ENCODE data around the gene SPRED3. TPM values are rescaled to one million over a fixed set of nuclear protein-coding genes. Genes with fewer than 3 reads are reported as not detected.

SPRED3 gene
- total RNA-seq, 1 donor: 3.9 TPM

DNA sequence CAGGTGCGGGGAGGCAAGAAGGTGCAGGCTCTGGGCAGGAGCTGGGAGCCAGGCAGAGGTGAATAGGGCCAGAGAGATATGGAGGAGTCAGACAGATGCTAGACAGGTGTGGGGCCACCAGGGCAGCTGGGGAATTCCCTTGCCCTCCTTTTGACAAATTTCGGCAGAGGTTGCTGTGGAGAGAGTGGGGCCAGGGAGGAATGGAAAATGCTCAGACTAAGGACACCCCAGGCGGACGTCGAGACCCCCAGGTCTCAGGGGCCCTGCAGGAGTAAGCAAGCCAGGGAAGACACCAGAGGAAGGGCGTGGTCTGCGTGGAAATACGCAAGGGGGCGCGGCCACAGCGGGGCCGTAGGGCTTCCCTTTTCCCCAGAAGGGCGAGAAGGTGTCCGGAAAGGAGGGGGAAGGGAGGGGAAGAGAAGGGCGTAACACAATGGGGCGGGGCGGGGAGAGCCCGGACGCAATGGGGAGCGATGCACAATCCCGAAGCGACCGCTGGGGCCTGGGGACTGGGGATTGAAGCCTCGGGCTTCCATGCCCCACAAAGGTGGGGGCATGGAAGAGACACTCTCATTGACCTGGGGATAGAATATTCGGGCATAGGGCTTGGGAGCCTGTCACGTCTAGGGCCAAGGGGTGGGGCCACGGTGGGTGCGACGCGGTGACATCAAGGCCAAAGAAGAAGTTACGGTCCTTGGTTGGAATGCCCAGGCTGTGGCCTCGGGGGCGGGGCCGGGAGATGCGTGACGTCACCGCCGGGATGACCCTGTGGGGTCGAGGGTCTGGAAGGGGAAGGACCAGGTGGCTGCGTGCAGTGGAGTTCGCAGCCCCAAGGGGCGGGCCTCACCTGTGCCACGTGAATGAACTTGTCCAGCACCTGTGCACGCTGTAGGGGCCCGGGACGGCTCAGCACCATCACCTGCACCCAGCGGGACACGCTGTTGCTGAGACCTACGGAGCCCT, 29.3 kb downstream of the SPRED3 start:
- TF ChIP-seq, protein P1, sequence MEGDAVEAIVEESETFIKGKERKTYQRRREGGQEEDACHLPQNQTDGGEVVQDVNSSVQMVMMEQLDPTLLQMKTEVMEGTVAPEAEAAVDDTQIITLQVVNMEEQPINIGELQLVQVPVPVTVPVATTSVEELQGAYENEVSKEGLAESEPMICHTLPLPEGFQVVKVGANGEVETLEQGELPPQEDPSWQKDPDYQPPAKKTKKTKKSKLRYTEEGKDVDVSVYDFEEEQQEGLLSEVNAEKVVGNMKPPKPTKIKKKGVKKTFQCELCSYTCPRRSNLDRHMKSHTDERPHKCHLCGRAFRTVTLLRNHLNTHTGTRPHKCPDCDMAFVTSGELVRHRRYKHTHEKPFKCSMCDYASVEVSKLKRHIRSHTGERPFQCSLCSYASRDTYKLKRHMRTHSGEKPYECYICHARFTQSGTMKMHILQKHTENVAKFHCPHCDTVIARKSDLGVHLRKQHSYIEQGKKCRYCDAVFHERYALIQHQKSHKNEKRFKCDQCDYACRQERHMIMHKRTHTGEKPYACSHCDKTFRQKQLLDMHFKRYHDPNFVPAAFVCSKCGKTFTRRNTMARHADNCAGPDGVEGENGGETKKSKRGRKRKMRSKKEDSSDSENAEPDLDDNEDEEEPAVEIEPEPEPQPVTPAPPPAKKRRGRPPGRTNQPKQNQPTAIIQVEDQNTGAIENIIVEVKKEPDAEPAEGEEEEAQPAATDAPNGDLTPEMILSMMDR (IDR thresholded peaks at IDR 0.05; ENCODE audit: insufficient read depth, low read depth, low read length): no peak
- peak overlapping the region; percentile 50 for H3K4me3 ChIP-seq (ENCODE audit: low read depth, low read length)
- DNase-seq (ENCODE audit: low read depth): peak; percentile 20

DNA sequence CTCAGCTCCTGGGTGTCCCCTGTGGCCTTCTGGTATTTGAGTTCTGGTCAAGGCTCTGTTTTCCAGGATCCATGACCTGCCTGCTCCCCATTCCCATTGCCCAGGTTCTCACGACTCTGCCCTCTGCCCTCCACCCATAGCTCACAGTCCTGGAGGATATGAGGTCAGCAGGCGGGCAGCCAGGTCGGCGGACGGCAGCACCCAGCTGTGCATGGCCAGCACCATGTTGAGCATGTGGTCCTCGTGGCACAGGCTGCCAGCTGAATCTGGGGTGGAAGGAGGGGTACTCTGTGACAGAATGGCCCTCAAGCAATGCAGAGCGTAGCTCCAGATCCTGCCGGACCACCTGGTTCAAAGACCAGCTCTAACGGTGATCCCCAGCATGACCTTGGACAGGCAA, 32.4 kb downstream of the SPRED3 start:
- no peak for DNase-seq (ENCODE audit: low read depth)
- no peak overlapping the region for H3K4me3 ChIP-seq (ENCODE audit: low read depth, low read length)
- TF ChIP-seq, protein P1 (IDR thresholded peaks at IDR 0.05; ENCODE audit: insufficient read depth, low read depth, low read length): no peak

DNA sequence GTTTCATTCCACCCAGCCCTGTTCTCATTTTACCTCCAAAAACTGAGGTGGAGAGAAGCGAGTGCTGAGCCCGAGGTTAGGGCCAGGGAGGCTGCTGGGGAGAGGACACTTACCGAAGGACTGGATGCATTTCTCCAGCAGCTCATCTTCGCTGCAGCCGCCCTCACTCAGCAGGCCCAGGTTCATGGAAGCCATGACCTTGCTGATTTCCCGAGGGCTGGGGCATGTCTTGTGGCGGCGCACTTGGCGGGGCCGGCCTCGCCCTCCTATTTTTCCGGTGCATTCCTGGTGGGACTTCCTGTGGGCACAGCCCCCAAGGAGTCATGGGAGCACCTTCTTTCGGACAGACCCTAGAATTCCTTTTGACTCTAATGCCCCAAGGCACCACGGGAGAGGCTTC, 33.4 kb downstream of the SPRED3 start:
- no peak overlapping the region for H3K4me3 ChIP-seq (ENCODE audit: low read depth, low read length)
- TF ChIP-seq, protein P1 (IDR thresholded peaks at IDR 0.05; ENCODE audit: insufficient read depth, low read depth, low read length): no peak
- no peak for DNase-seq (ENCODE audit: low read depth)

DNA sequence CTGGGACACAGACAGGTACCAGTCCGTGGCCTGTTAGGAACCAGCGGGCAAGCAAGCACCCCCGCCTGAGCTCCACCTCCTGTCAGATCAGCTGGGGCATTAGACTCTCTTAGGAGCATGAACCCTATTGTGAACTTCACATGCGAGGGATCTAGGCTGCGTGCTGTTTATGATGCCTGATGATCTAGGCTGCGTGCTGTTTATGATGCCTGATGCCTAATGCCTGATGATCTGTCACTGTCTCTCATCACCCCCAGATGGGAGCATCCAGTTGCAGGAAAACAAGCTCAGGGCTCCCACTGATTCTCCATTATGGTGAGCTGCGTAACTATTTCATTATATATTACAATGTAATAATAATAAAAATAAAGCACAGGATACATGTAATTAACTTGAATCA, 33.9 kb downstream of the SPRED3 start:
- TF ChIP-seq, protein P1 (IDR thresholded peaks at IDR 0.05; ENCODE audit: insufficient read depth, low read depth, low read length): no peak
- DNase-seq (ENCODE audit: low read depth): no peak
- H3K4me3 ChIP-seq (ENCODE audit: low read depth, low read length): no peak overlapping the region

DNA sequence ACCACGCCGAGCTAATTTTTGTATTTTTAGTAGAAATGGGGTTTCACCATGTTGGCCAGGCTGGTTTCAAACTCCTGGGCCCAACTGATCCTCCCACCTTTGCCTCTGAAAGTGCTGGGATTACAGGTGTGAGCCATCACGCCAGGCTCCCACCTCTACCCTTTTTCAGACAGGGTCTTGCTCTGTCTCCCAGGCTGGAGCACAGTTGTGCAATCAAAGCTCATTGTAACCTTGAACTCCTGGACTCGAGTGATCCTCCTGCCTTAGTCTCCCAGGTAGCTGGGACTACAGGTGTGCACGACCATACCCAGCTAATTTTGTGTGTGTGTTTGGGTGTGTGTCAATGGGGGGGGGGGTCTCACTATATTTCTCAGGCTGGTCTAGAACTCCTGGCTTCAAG, 35.8 kb downstream of the SPRED3 start:
- DNase-seq (ENCODE audit: low read depth): no peak
- TF ChIP-seq, protein P1 (IDR thresholded peaks at IDR 0.05; ENCODE audit: insufficient read depth, low read depth, low read length): no peak
- no peak overlapping the region for H3K4me3 ChIP-seq (ENCODE audit: low read depth, low read length)

DNA sequence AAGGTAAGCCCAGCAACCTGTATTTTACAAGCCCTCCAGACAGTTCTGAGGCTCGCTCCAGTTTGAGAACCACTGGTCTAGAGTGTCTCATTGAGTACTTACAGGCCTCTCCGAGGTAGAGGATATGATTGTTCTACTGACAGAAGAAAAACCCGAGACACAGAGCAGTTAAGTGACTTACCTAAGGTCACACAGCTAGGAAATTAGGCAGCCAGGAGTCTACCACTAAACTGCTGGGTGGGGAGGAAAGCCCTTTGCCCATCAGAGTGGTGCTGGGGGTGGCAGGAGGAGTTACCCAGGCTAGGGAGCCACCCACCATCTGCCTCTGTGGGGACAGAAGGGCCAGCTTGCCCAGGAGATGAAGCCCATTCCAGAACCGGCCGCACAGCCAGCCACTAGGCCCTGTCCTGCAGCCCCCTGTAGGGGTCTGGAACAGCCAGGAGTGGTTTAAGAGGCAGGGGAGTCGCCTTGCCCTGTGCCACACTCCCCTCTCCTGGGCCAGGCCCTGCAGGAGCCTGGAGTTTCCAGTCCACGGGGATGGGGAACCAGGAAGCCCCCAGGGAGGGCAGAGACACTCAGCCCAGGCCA, 36.8 kb downstream of the SPRED3 start:
- H3K4me3 ChIP-seq (ENCODE audit: low read depth, low read length): no peak overlapping the region
- DNase-seq (ENCODE audit: low read depth): no peak
- TF ChIP-seq, protein P1 (IDR thresholded peaks at IDR 0.05; ENCODE audit: insufficient read depth, low read depth, low read length): no peak
